HG03575 (cell line): ENCODE results near the gene PPP1R9B.

Experiments used
- ATAC-seq: cut with Tn5 transposase; IDR thresholded peaks from one replicate; pipeline ENCODE4 v1.9.1; 2021; ENCODE audit not compliant: unreplicated experiment, insufficient number of reproducible peaks, low FRiP score; ENCODE audit errors: extremely low read depth

PPP1R9B gene

GRCh38 chr17:50100480-50100883 lies 50.0 kb downstream of the PPP1R9B start:
- no peak for ATAC-seq

GRCh38 chr17:50099003-50099402 lies 51.5 kb downstream of the PPP1R9B start:
- ATAC-seq, result no peak

- no peak for ATAC-seq
Measured at GRCh38 chr17:50098583-50098982, 51.9 kb downstream of the PPP1R9B start.

- ATAC-seq, result no peak
Measured at GRCh38 chr17:50097926-50098325, 52.6 kb downstream of the PPP1R9B start.

- no peak for ATAC-seq
Measured at GRCh38 chr17:50097455-50097854, 53.0 kb downstream of the PPP1R9B start.

GRCh38 chr17:50096758-50097157 lies 53.7 kb downstream of the PPP1R9B start:
- ATAC-seq, result no peak

GRCh38 chr17:50096092-50096491 lies 54.4 kb downstream of the PPP1R9B start:
- no peak for ATAC-seq

GRCh38 chr17:50095626-50096037 lies 54.8 kb downstream of the PPP1R9B start:
- no peak for ATAC-seq

- ATAC-seq, result peak; percentile 62
Measured at GRCh38 chr17:50094753-50095619, 55.5 kb downstream of the PPP1R9B start, which contains the start of gene PDK2. PDK2 (plus strand) TSS chr17:50095351; CDS start chr17:50095436, 85 bp downstream.

- ATAC-seq, result no peak
Measured at GRCh38 chr17:50094243-50094752, 56.2 kb downstream of the PPP1R9B start.

- ATAC-seq, result no peak
Measured at GRCh38 chr17:50093807-50094206, 56.7 kb downstream of the PPP1R9B start.

- no peak for ATAC-seq
Measured at GRCh38 chr17:50093246-50093645, 57.2 kb downstream of the PPP1R9B start.

GRCh38 chr17:50091918-50092285 lies 58.6 kb downstream of the PPP1R9B start:
- no peak for ATAC-seq

GRCh38 chr17:50090971-50091917 lies 59.2 kb downstream of the PPP1R9B start:
- ATAC-seq, result no peak

GRCh38 chr17:50090071-50090470 lies 60.4 kb downstream of the PPP1R9B start:
- ATAC-seq, result no peak

GRCh38 chr17:50088952-50089825 lies 61.3 kb downstream of the PPP1R9B start:
- ATAC-seq, result no peak

GRCh38 chr17:50087912-50088405 lies 62.5 kb downstream of the PPP1R9B start:
- no peak for ATAC-seq

GRCh38 chr17:50087246-50087911 lies 63.1 kb downstream of the PPP1R9B start:
- ATAC-seq, result no peak
